Stimulated activated CD4-positive, alpha-beta T cell treated with anti-CD3 and anti-CD28 coated beads, Interleukin-1b, Interleukin-23, amount 100 ng/mL, for 4 hours (primary cell): ENCODE measurements around the gene TSHZ3.

Source experiments
- DNase-seq, 2 donors: peaks; one replicate each; pipeline ENCODE4 v3.0.0-alpha.2; 2020; ENCODE audit warnings: low read depth in 2 of 2

TSHZ3 gene

GRCh38 chr19:31354799-31355664, 5.8 kb upstream of the TSHZ3 start:
- no peak for DNase-seq

GRCh38 chr19:31354316-31354715, 5.1 kb upstream of the TSHZ3 start:
- no peak for DNase-seq

- no peak for DNase-seq
These were observed 4.6 kb upstream of the TSHZ3 start for GRCh38 chr19:31353833-31354232.

GRCh38 chr19:31352782-31353651, 3.8 kb upstream of the TSHZ3 start:
- DNase-seq: no peak

- no peak for DNase-seq
These were observed 3.1 kb upstream of the TSHZ3 start for GRCh38 chr19:31352296-31352781.

- DNase-seq: no peak
These were observed 2.6 kb upstream of the TSHZ3 start for GRCh38 chr19:31351855-31352195.

GRCh38 chr19:31351056-31351854, 2.0 kb upstream of the TSHZ3 start:
- no peak for DNase-seq

- DNase-seq: no peak
These were observed 1.4 kb upstream of the TSHZ3 start for GRCh38 chr19:31350693-31351055.

- no peak for DNase-seq
These were observed 927 bp upstream of the TSHZ3 start for GRCh38 chr19:31350033-31350692.

- DNase-seq: no peak
These were observed 616 bp downstream of the TSHZ3 start for GRCh38 chr19:31348481-31349159.

GRCh38 chr19:31347828-31348392, 1.3 kb downstream of the TSHZ3 start:
- DNase-seq: no peak

- no peak for DNase-seq
These were observed 1.9 kb downstream of the TSHZ3 start for GRCh38 chr19:31347354-31347753.

GRCh38 chr19:31346184-31347059, 2.8 kb downstream of the TSHZ3 start:
- no peak for DNase-seq

GRCh38 chr19:31344403-31344802, 4.8 kb downstream of the TSHZ3 start:
- no peak for DNase-seq

- no peak for DNase-seq
These were observed 6.3 kb downstream of the TSHZ3 start for GRCh38 chr19:31342926-31343325.

GRCh38 chr19:31340042-31341025, 8.9 kb downstream of the TSHZ3 start:
- no peak for DNase-seq

- DNase-seq: no peak
These were observed 9.8 kb downstream of the TSHZ3 start for GRCh38 chr19:31339411-31339810.

GRCh38 chr19:31338069-31338776, 11.0 kb downstream of the TSHZ3 start:
- DNase-seq: no peak
